Subcutaneous adipose tissue (tissue), 4 donors: Measurements from ENCODE around the gene TRANK1. TPM values are rescaled to one million over a fixed set of nuclear protein-coding genes. Genes with fewer than 3 reads are reported as not detected.

Experiments used
- CTCF ChIP-seq: fragments of 450-650 bp; IDR thresholded peaks from one replicate; pipeline ENCODE4 v1.5.1; 2016; ENCODE audit warnings: low read depth, mild to moderate bottlenecking, control low read depth, antibody characterized with exemption, moderate library complexity
- total RNA-seq, 4 donors: library from RNA; depleted of rRNA; stranded (reverse); fragments of >200 nt; gene quantifications; one replicate each; pipeline ENCODE4 v1.1.0, GENCODE V29; 2016

TRANK1 gene
- total RNA-seq, 4 donors from 2014 or later, result 9.1 to 25.0 (median 17.7) TPM

DNA sequence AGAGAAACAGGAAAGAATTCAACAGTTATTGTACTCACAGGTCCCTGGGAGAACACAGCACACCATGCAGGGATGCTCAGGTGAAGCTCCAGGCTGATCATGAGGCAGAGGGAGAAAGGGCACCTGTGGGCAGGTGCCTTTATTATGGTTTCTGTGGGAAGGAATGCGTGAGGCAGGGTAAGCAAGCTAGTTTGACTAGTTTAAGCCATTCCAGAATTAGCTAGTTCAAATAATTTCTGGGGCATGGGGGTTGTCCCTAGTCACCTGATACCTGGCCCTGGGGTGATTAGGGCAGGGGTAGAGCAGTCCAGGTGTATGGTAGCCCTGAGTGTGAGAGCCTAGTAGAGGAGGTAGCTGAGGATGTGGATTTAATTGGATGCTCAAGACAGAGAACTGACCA, 132.6 kb downstream of the TRANK1 start:
- TF ChIP-seq CTCF, result no peak

- TF ChIP-seq CTCF, result no peak
Observed at GRCh38 chr3:36811768-36812167, 133.1 kb downstream of the TRANK1 start.

DNA sequence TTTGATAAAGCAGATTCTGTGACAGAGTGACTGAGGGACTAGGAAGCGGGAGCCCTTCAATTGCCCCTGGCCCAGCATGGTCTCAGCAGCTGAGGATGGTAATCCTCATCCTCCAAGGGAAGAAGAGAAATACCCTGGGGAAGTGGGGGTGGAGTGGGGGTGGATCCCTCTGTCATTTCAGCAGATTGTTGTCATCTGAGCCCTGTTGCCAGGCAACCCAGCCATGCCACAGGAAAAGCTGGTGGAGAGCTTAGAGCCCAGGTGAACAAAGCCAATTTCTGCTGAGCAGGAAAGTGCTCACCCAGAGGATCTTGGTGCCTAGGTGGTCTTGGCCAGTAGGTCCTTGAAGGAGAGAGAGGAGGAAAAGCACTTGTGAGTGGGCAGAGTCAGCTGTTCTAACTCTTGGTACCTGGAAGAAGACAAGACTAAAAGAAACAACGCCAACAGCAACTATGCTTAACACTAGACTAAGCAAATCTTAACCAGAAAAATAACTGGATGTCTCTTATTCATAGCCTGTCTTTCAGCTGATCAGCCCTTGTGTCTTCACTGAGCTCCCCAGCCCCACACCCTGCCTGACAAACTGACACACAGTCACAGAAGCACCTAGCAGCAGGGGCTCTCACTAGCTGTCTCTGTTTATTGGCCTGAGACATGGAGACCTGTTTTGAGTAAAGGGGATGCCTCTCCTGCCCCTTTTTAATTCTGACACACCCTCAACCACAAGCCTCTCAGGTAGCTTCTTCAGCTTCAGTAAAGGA, 140.4 kb downstream of the TRANK1 start:
- no peak for TF ChIP-seq CTCF

- no peak for TF ChIP-seq CTCF
Observed at GRCh38 chr3:36803091-36803791, 141.6 kb downstream of the TRANK1 start.

DNA sequence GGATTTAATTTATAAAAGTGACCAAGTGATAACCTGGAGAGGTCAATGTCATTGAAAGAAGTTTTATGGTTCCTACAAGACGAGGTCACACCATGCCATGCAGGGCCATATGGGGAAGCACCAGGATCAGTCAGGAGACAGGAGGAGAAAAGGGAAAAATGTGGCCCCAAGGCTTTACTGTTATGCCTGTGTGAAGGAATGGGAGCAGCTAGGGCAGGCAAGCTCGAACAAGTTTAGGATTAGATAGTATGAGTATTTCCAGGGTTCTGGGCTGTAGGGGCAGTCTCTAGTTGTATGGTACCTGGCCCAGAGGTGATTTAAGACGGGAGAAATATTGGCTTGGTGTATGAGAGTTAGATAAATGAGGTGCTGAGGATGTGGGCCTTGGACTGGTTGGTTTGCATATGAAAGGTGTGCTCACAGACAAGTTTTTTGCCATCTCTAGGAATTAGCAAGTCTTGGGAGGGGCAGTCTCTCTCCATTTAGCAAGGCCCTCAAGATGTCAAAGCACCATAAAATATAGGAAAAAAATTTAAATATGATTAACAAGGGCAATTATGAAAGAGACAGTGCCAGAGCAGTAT, 144.2 kb downstream of the TRANK1 start:
- TF ChIP-seq CTCF, result no peak

- TF ChIP-seq CTCF, result no peak
Observed at GRCh38 chr3:36796881-36797280, 148.0 kb downstream of the TRANK1 start.

GRCh38 chr3:36796161-36796560, 148.7 kb downstream of the TRANK1 start:
- TF ChIP-seq CTCF, result no peak
